ENCODE results near the gene COMP.

- TF ChIP-seq CTCF (IDR thresholded peaks at IDR 0.05), result no peak
- no peak for TF ChIP-seq EP300 (IDR thresholded peaks at IDR 0.05)
- no peak for TF ChIP-seq POLR2AphosphoS5 (IDR thresholded peaks at IDR 0.05)
Observed at GRCh38 chr19:18802354-18802753, 11.2 kb upstream of the COMP start.
